ENCODE data around the gene CLCF1.
A peak's percentile ranks its signal among the peaks of the same experiment; 100 is the strongest.

Gene CLCF1

DNA sequence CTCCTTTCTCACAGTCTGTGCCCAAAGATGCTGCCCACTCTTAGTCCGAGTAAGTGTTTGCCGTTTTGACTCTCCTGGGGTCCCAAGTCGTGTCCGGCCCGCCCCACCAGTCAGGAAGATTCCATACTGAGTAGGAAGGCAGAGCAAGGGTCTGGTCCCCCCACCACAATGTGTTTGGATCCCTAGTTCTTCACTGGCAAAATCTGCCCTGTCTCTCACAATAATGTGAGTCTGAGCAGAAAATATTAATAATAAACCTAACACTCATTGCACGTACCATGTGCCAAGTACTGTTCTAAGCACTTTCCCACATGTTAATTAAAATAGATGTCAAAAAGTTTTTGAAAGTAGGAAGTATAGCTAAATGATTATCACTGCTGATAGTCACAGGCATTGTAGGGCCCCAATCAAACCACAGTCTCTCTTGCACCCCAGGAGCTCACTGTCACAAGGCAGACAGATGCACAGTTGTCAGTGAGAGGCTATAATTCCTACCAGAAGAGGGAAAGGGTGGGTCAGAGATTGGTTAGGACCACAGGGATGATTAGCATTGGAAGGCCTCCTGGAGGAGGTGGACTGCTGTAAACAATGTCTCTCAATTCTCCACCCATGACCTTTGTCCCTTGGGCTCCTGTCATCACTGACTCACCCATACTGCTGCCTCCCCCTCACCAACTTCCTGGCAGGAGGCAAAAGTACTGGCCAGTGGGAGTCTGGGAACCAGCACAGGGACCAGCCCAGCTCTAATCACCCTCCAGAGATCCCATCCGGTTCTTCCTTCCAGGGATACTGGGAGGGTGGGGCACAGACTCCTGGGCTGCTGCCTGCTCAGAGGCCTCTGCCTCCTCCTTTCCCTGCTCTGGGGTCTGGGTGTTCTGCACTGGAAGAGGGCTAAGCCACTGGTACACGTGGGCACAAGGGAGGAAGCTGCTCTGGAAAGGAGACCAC, 19.0 kb downstream of the CLCF1 start:
- no peaks in the 10 kb centered on the region for H3K36me3 ChIP-seq (ENCODE audit: control insufficient read depth, insufficient read depth, low read length)
- DNase-seq (ENCODE audit: low read depth, low spot score) = no peak
- H3K4me1 ChIP-seq (ENCODE audit: control insufficient read depth, insufficient read depth, low read length) = peaks cover 8% of the 10 kb centered on the region; the same call in 1 of the 2 replicates
- H3K27ac ChIP-seq (ENCODE audit: low read length) = no peak overlapping the region
- no CpG with 5 or more reads among the region's 8 CpGs for WGBS (ENCODE audit: insufficient coverage, insufficient read length)
- no peaks in the 10 kb centered on the region for H3K27me3 ChIP-seq (ENCODE audit: control insufficient read depth, insufficient read depth, low read length)
- peak overlapping the region; percentile 36; the same call in 1 of the 2 replicates for H3K4me3 ChIP-seq (ENCODE audit: low read length)
- H3K9me3 ChIP-seq (ENCODE audit: control insufficient read depth, insufficient read depth, low read length) = no peaks in the 10 kb centered on the region

DNA sequence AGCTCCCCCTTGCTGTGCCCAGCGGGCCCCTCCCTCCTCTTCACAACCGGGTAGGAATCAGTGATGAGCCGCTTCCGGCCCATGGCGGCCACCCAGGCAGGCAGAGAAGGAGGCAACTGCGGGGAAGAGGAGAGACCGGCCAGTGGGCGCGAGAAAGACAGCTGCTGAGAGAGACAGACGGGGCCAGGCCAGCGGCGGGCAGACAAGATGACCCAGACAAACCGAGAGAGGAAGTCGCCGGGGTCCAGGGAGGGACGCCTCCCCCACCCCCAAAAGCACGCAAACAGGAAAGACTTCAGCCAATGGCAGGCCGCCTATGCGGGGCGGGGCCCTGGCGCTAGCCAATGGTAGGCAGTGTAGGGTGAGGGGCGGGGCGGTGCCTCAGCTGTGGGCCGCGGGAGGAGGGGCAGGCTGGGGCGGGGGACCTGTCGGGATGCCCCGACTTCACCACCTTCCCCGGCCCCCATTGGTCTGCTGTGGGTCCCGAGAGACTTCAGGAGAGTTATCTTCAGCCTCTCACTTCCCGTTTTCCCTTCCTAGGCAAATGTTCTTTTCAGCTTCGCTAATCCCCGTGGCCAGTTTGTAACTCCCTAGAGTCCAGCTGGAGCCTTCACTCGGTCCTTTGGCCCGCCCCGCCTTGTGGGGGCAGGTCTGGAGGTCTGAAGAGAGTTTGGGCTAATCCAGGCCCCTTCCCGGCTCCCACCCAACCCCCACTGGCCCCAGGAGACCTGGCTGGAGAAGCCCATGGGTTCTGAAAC, 19.9 kb downstream of the CLCF1 start, which contains the start of gene POLD4:
Gene POLD4, minus strand, starts transcription at position 230 of the 758 bp plus-strand sequence. Its CDS starts 147 bp downstream, at position 83.
- no peaks in the 10 kb centered on the region for H3K9me3 ChIP-seq (ENCODE audit: control insufficient read depth, insufficient read depth, low read length)
- H3K4me1 ChIP-seq (ENCODE audit: control insufficient read depth, insufficient read depth, low read length) = peaks cover 8% of the 10 kb centered on the region; the same call in 1 of the 2 replicates
- DNase-seq (ENCODE audit: low read depth, low spot score) = no peak

DNA sequence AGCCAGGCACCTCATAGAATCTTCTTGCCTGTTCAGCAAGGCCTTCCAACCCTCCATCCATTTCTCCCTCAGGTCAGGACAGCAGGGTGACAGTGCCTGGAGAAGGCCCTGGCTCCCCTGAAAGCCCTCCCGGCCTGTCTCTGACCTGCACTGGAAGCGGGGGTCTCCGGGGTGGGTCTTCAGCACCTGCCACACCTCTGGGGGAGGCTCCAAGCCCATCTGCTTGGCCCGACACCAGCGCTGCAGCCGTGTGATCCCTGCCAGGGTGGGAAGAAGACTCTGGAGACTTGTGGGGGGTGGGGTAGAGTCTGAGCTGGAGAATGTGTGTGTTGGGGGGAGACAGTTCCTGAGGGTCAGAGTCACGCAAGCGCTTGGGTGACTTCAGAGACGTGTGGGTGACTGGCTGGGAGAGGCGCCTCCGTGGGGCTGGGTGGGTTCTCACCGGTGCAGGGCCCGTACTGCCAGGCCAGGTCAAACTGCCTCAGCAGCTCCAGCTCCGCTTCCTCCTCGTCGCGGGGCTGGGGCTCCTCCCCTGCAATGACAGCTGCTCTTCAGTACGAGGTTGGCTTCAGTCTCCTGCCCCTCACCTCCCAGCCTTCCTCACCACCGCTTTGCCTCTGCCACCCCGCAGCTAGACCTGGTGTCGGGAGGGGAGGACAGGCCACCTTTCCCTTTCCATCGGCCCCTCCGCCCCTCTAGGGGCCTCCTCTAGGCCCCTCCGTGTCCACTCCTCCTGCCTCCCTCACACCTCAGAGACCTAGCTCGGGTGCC, 20.7 kb downstream of the CLCF1 start:
- Histone ChIP-seq H3K27me3 (ENCODE audit: control insufficient read depth, insufficient read depth, low read length) (no peaks in the 10 kb centered on the region), H3K4me3 (ENCODE audit: low read length) (peak overlapping the region; percentile 68; the same call in 1 of the 2 replicates), H3K4me1 (ENCODE audit: control insufficient read depth, insufficient read depth, low read length) (peaks cover 8% of the 10 kb centered on the region; the same call in 1 of the 2 replicates), H3K27ac (ENCODE audit: low read length) (no peak overlapping the region), H3K9me3 (ENCODE audit: control insufficient read depth, insufficient read depth, low read length) (no peaks in the 10 kb centered on the region), H3K36me3 (ENCODE audit: control insufficient read depth, insufficient read depth, low read length) (no peaks in the 10 kb centered on the region)
- WGBS (ENCODE audit: insufficient coverage, insufficient read length) = no CpG with 5 or more reads among the region's 25 CpGs
- no peak for DNase-seq (ENCODE audit: low read depth, low spot score)

More for the DNA sequence above, 19.9 kb downstream of the CLCF1 start, which contains the start of gene POLD4:
- H3K4me3 ChIP-seq (ENCODE audit: low read length) = peak within 1 kb of the TSS; percentile 68; the same call in 1 of the 2 replicates
- H3K27me3 ChIP-seq (ENCODE audit: control insufficient read depth, insufficient read depth, low read length) = no peaks in the 10 kb centered on the region
- WGBS (ENCODE audit: insufficient coverage, insufficient read length) = no CpG with 5 or more reads among the region's 37 CpGs
- no peak within 1 kb of the TSS for H3K27ac ChIP-seq (ENCODE audit: low read length)
- H3K36me3 ChIP-seq (ENCODE audit: control insufficient read depth, insufficient read depth, low read length) = no peaks in the 10 kb centered on the region

DNA sequence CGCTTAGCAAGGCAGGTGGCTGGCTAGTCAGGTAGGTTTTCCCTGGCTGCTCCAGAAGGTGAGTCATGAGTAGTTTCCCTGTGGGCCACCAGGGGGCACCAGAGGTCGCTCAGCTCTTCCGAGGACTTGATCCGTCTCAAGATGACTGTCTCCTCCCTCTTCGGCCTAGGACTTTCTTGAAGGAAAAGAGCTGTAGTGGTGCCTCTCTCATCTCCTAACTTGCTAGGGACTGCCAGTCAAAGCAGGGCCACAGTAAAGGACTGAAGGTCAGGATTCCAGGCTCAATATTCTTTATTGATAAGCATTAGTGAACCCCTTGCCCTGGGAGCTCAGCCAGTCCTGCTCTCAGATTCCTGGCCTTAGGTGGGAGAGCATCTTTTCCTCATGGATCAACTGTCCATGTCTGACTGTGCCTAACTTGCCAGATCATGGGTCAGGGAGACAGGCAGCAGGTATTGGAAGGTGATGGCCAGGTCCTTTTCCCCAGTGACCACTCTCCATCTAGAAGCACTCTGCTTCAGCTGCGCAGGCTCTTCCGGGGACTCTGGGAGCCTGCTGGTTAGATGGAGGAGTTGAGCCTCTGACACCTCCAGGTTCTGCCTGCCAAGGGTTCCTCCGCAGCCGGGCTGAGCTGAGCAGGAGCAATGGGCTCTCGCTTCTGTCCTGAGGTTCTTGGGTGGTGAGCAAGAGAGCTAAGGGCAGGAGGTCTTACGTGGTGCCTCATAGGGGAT, 22.0 kb downstream of the CLCF1 start:
- DNase-seq (ENCODE audit: low read depth, low spot score) = no peak
- no CpG with 5 or more reads among the region's 11 CpGs for WGBS (ENCODE audit: insufficient coverage, insufficient read length)
- no peak overlapping the region for H3K4me3 ChIP-seq (ENCODE audit: low read length)
- no peaks in the 10 kb centered on the region for H3K9me3 ChIP-seq (ENCODE audit: control insufficient read depth, insufficient read depth, low read length)
- H3K27ac ChIP-seq (ENCODE audit: low read length) = no peak overlapping the region
- H3K36me3 ChIP-seq (ENCODE audit: control insufficient read depth, insufficient read depth, low read length) = no peaks in the 10 kb centered on the region
- H3K27me3 ChIP-seq (ENCODE audit: control insufficient read depth, insufficient read depth, low read length) = no peaks in the 10 kb centered on the region
- H3K4me1 ChIP-seq (ENCODE audit: control insufficient read depth, insufficient read depth, low read length) = peaks cover 4% of the 10 kb centered on the region; the same call in 1 of the 2 replicates

DNA sequence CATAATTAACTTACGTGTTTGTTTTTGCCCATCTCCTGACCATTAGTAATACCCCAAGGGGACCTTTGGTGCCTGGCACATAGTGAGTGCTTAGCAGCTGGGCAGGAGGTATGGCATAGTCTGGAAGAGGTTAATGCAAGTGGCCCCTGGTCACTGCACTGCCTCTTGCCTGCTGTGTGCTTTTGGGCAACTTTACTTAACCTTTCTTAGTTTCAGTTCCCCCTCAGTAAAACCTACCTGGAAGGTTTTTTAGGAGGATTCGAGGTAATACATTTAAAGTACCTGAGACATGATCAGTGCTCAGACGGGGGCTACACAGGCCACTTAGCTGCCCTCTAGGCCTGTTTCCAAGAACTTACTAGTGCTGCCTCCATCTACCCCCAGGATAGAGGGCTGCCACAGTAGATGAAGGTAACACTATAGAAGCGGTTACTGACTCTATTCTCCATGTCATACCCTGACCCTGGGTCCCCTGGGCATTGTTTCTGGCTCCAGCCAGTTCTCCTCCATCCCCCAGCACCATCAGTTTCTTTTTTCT, 23.4 kb downstream of the CLCF1 start:
- Histone ChIP-seq H3K27me3 (ENCODE audit: control insufficient read depth, insufficient read depth, low read length) (no peaks in the 10 kb centered on the region), H3K27ac (ENCODE audit: low read length) (no peak overlapping the region), H3K9me3 (ENCODE audit: control insufficient read depth, insufficient read depth, low read length) (no peaks in the 10 kb centered on the region), H3K36me3 (ENCODE audit: control insufficient read depth, insufficient read depth, low read length) (no peaks in the 10 kb centered on the region), H3K4me3 (ENCODE audit: low read length) (no peak overlapping the region), H3K4me1 (ENCODE audit: control insufficient read depth, insufficient read depth, low read length) (peaks cover 4% of the 10 kb centered on the region; the same call in 1 of the 2 replicates)
- WGBS (ENCODE audit: insufficient coverage, insufficient read length) = no CpG with 5 or more reads among the region's 4 CpGs
- DNase-seq (ENCODE audit: low read depth, low spot score) = no peak

DNA sequence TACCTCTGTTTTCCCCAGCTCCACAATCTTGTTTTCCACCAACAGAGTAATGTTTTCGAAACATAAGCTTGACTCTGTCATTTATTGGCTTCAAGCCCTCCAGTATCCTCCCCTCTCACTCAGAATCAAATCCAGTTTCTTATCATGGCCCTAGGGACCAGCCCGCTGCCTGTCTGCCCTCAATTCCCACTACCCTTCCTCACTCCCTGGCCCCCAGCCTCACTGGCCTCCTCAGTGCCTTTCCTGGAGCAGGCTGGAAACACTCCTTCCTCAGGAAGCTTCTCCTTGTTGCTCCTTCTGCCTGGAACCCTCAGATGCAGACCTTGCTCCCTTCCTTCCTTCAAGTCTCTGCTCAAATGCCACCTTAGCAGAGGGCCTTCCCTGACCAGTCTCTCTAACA, 23.9 kb downstream of the CLCF1 start:
- Histone ChIP-seq H3K9me3 (ENCODE audit: control insufficient read depth, insufficient read depth, low read length) (no peaks in the 10 kb centered on the region), H3K27me3 (ENCODE audit: control insufficient read depth, insufficient read depth, low read length) (no peaks in the 10 kb centered on the region), H3K4me1 (ENCODE audit: control insufficient read depth, insufficient read depth, low read length) (peaks cover 4% of the 10 kb centered on the region; the same call in 1 of the 2 replicates), H3K27ac (ENCODE audit: low read length) (no peak overlapping the region), H3K36me3 (ENCODE audit: control insufficient read depth, insufficient read depth, low read length) (no peaks in the 10 kb centered on the region), H3K4me3 (ENCODE audit: low read length) (no peak overlapping the region)
- WGBS (ENCODE audit: insufficient coverage, insufficient read length) = no CpG with 5 or more reads among the region's 2 CpGs
- DNase-seq (ENCODE audit: low read depth, low spot score) = no peak

DNA sequence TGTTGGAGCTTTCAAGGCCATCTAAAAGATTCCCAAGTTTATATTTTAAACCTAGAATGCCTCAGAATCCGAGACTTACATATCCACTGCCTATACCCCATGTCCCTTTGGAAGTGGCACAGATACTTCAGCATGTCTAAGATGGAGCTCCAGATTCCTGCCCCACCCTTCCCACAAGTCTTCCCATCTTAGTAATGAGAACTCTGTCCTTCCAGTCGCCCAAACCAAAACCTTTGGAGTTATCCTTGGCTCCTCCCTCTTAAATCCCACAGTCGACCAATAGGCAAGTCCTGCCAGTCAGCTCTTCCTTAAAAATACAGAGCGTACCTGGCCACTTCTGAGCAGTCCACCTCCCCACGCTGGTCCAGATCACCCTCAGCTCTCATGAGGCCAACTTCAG, 24.4 kb downstream of the CLCF1 start:
- H3K27me3 ChIP-seq (ENCODE audit: control insufficient read depth, insufficient read depth, low read length) = no peaks in the 10 kb centered on the region
- H3K4me1 ChIP-seq (ENCODE audit: control insufficient read depth, insufficient read depth, low read length) = peaks cover 4% of the 10 kb centered on the region; the same call in 1 of the 2 replicates
- H3K4me3 ChIP-seq (ENCODE audit: low read length) = no peak overlapping the region
- no peak for DNase-seq (ENCODE audit: low read depth, low spot score)
- H3K9me3 ChIP-seq (ENCODE audit: control insufficient read depth, insufficient read depth, low read length) = no peaks in the 10 kb centered on the region
- no peak overlapping the region for H3K27ac ChIP-seq (ENCODE audit: low read length)
- no peaks in the 10 kb centered on the region for H3K36me3 ChIP-seq (ENCODE audit: control insufficient read depth, insufficient read depth, low read length)
- no CpG with 5 or more reads among the region's 5 CpGs for WGBS (ENCODE audit: insufficient coverage, insufficient read length)

DNA sequence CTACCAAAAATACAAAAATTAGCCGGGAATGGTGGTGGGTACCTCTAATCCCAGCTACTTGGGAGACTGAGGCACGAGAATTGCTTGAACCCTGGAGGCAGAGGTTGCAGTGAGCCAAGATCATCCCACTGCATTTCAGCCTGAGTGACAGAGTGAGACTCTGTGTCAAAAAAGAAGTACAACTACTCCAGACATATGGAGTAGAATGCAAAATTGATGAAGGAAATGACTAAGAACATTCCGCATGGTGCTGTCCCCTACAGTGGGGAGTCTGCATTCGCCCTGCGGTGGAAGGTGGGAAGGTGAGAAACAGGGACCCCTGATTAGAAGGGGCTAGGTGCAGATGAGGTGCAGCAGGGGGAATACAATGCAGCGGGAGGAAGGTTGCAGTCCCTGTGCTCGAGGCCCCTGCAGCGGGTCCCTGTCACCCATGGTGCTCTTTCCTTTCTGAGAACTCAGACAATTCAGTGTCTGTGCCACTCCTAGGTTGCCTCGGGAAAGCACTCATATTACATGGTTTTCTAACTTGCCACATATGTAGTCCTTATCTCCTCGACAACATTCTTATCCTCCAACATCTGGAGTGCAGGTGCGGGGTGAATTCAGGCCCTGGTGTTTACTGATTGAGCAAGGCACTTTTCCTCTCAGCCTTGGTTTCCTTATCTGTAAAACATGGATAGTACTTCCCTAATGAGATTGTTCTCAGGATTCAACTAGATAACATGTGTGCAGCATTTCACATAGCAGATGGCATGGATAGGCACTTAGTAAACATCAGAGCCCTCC, 25.2 kb downstream of the CLCF1 start:
- Histone ChIP-seq H3K27ac (ENCODE audit: low read length) (no peak overlapping the region), H3K9me3 (ENCODE audit: control insufficient read depth, insufficient read depth, low read length) (no peaks in the 10 kb centered on the region), H3K36me3 (ENCODE audit: control insufficient read depth, insufficient read depth, low read length) (no peaks in the 10 kb centered on the region), H3K4me1 (ENCODE audit: control insufficient read depth, insufficient read depth, low read length) (peaks cover 4% of the 10 kb centered on the region; the same call in 1 of the 2 replicates), H3K4me3 (ENCODE audit: low read length) (no peak overlapping the region), H3K27me3 (ENCODE audit: control insufficient read depth, insufficient read depth, low read length) (no peaks in the 10 kb centered on the region)
- WGBS (ENCODE audit: insufficient coverage, insufficient read length) = no CpG with 5 or more reads among the region's 11 CpGs
- DNase-seq (ENCODE audit: low read depth, low spot score) = no peak
